ENCODE data around the gene PINLYP. TPM values are rescaled to one million over a fixed set of nuclear protein-coding genes. Genes with fewer than 3 reads are reported as not detected.

PINLYP gene
- total and polyA plus RNA-seq, 2 of the 13 experiments (the other 11 are each of a cell fraction or from before 2014, with no cell fraction given): 0.21 to 0.24 TPM

- 86% methylated on average over 7 of the region's 14 CpGs for WGBS (ENCODE audit: low lambda C conversion rate)
- no peaks in the 10 kb centered on the region for H3K4me1 ChIP-seq (ENCODE audit: insufficient read depth, low read length)
- FAIRE-seq: no peak
- BruUV-seq (replicated peaks): no TSS peak
- H3K36me3 ChIP-seq (replicated peaks in 1 of 2; ENCODE audit: control insufficient read depth in 1 of 2, insufficient read depth in 2 of 2, low read length in 2 of 2): peaks cover 1 to 24% of the 10 kb centered on the region in 2 experiments; a peak in 3 of 5 replicates
- H3K27me3 ChIP-seq (ENCODE audit: control insufficient read depth in 1 of 2, insufficient read depth in 2 of 2, low read length in 2 of 2): no peaks in the 10 kb centered on the region
- H3K4me3 ChIP-seq (replicated peaks in 1 of 3; ENCODE audit: insufficient read depth in 1 of 3, low read depth in 2 of 3, low read length in 3 of 3): no peak overlapping the region
- no peaks in the 10 kb centered on the region for H3K79me2 ChIP-seq (ENCODE audit: insufficient read depth, low read length)
- H3K9me3 ChIP-seq (ENCODE audit: low read length): no peaks in the 10 kb centered on the region
- no peak overlapping the region for H3K9ac ChIP-seq (ENCODE audit: insufficient read depth, low read depth, low read length)
- H4K20me1 ChIP-seq (ENCODE audit: insufficient read depth, low read length): no peaks in the 10 kb centered on the region
- no peak overlapping the region for H3K4me2 ChIP-seq (ENCODE audit: low read depth, low read length)
- TF ChIP-seq ZNF614 (CRISPR knock-in tag; IDR thresholded peaks at IDR 0.05; ENCODE audit: borderline replicate concordance): no peak
- no peak for TF ChIP-seq ZNF772 (CRISPR knock-in tag; IDR thresholded peaks at IDR 0.05)
- TF ChIP-seq ISL2 (CRISPR knock-in tag; IDR thresholded peaks at IDR 0.05): no peak
- TF ChIP-seq ZNF674 (CRISPR knock-in tag; IDR thresholded peaks at IDR 0.05; ENCODE audit: low read depth): no peak
- TF ChIP-seq U2AF2 (IDR thresholded peaks at IDR 0.05; ENCODE audit: low read depth, low read length): no peak
- no peak for TF ChIP-seq ISX (CRISPR knock-in tag; conservative IDR thresholded peaks at IDR 0.05)
- TF ChIP-seq ZNF224 (CRISPR knock-in tag; IDR thresholded peaks at IDR 0.05): no peak
- TF ChIP-seq REST (IDR thresholded peaks at IDR 0.05; ENCODE audit: borderline replicate concordance in 1 of 2, low read depth in 1 of 2, low read length in 2 of 2): no peak
- TF ChIP-seq ZNF275 (CRISPR knock-in tag; IDR thresholded peaks at IDR 0.05; ENCODE audit: borderline replicate concordance): no peak
- no peak for TF ChIP-seq WIZ (CRISPR knock-in tag; IDR thresholded peaks at IDR 0.05)
- no peak for TF ChIP-seq ETS1 (CRISPR knock-in tag; IDR thresholded peaks at IDR 0.05)
- TF ChIP-seq LCORL (IDR thresholded peaks at IDR 0.05): no peak
- no peak for TF ChIP-seq LCORL (CRISPR knock-in tag; IDR thresholded peaks at IDR 0.05)
- TF ChIP-seq ZNF552 (CRISPR knock-in tag; IDR thresholded peaks at IDR 0.05; ENCODE audit: borderline replicate concordance): no peak
- no peak for TF ChIP-seq TCF12 (IDR thresholded peaks at IDR 0.05)
- no peak for TF ChIP-seq TCF12 (CRISPR knock-in tag; IDR thresholded peaks at IDR 0.05)
- TF ChIP-seq ZNF343 (CRISPR knock-in tag; IDR thresholded peaks at IDR 0.05): no peak
- no peak for TF ChIP-seq ZNF232 (CRISPR knock-in tag; IDR thresholded peaks at IDR 0.05; ENCODE audit: borderline replicate concordance)
- no peak for TF ChIP-seq ZNF496 (CRISPR knock-in tag; IDR thresholded peaks at IDR 0.05; ENCODE audit: insufficient replicate concordance)
- TF ChIP-seq TCF7 (IDR thresholded peaks at IDR 0.05; ENCODE audit: low read depth): no peak
- intact Hi-C loops (cut with micrococcal nuclease; ENCODE audit: unreplicated experiment): no loop called here
- H3K27ac ChIP-seq (ENCODE audit: extremely low read length, insufficient read depth, low read length): no peak overlapping the region
- H2AFZ ChIP-seq (ENCODE audit: low read length): no peak overlapping the region
- ATAC-seq: no peak
- no peak for DNase-seq (ENCODE audit: low spot score)
- POLR2A ChIA-PET: no interaction called here
- CTCF ChIA-PET (ENCODE audit: low intra/inter-chr PET ratio, low total read pairs): no interaction called here
- in situ Hi-C loops (cut with HindIII; ENCODE audit: extremely low pct_ligation_motif_present, low pct_unique_long_range_greater_than_20kb): no loop called here
These were observed 12.8 kb upstream of the PINLYP start for GRCh38 chr19:43562698-43563241.

Measured in HepG2 (cell line).